KMS-11 (cell line): ENCODE results near the gene LEFTY2.

ENCODE experiments used
- H2AFZ ChIP-seq: fragments of 200-600 bp; sonication (generic); 2 replicates; pipeline ENCODE4 v1.6.1; 2016; ENCODE audit warnings: antibody characterized with exemption, mixed run types, low read depth
- H3K27ac ChIP-seq: fragments of 200-600 bp; sonication (generic); 2 replicates; pipeline ENCODE4 v1.6.1; 2016; ENCODE audit warnings: mild to moderate bottlenecking, mixed run types
- H3K27me3 ChIP-seq: fragments of 200-600 bp; sonication (generic); 2 replicates; pipeline ENCODE4 v1.6.1; 2017; ENCODE audit warnings: mild to moderate bottlenecking, low read depth, mixed run types, moderate library complexity; ENCODE audit not compliant: insufficient read depth
- H3K36me3 ChIP-seq: fragments of 200-600 bp; sonication (generic); 2 replicates; pipeline ENCODE4 v1.6.1; 2017; ENCODE audit warnings: mild to moderate bottlenecking, mixed run types; ENCODE audit not compliant: insufficient read depth
- H3K4me1 ChIP-seq: fragments of 200-600 bp; sonication (generic); 2 replicates; pipeline ENCODE4 v1.6.1; 2016; ENCODE audit warnings: mild to moderate bottlenecking, low read depth, mixed run types; ENCODE audit not compliant: poor library complexity, severe bottlenecking
- H3K4me2 ChIP-seq: fragments of 200-600 bp; sonication (generic); 2 replicates; pipeline ENCODE4 v1.7.0; 2016; ENCODE audit warnings: mild to moderate bottlenecking, mixed run types
- H3K4me3 ChIP-seq: fragments of 200-600 bp; sonication (generic); IDR thresholded peaks from 2 replicates; pipeline ENCODE4 v1.6.1; 2017; ENCODE audit warnings: low read depth, low read length, mixed read lengths; ENCODE audit not compliant: insufficient read depth
- H3K79me2 ChIP-seq: fragments of 200-600 bp; sonication (generic); 2 replicates; pipeline ENCODE4 v1.6.1; 2016; ENCODE audit warnings: low read depth, mixed run types; ENCODE audit not compliant: insufficient read depth
- H3K9ac ChIP-seq: fragments of 200-600 bp; sonication (generic); 2 replicates; pipeline ENCODE4 v1.6.1; 2016; ENCODE audit warnings: mild to moderate bottlenecking, mixed run types
- H4K20me1 ChIP-seq: fragments of 200-600 bp; sonication (generic); 2 replicates; pipeline ENCODE4 v1.6.1; 2016; ENCODE audit warnings: mild to moderate bottlenecking, mixed run types; ENCODE audit not compliant: insufficient read depth
- TF ChIP-seq, protein P1 (sequence below): fragments of 200-600 bp; sonication (generic); conservative IDR thresholded peaks from 2 replicates; pipeline ENCODE4 v1.6.1; 2017; ENCODE audit warnings: low read depth, mild to moderate bottlenecking, antibody characterized with exemption, low read length, moderate library complexity, mixed read lengths

LEFTY2 gene, protein sequence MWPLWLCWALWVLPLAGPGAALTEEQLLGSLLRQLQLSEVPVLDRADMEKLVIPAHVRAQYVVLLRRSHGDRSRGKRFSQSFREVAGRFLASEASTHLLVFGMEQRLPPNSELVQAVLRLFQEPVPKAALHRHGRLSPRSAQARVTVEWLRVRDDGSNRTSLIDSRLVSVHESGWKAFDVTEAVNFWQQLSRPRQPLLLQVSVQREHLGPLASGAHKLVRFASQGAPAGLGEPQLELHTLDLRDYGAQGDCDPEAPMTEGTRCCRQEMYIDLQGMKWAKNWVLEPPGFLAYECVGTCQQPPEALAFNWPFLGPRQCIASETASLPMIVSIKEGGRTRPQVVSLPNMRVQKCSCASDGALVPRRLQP

DNA sequence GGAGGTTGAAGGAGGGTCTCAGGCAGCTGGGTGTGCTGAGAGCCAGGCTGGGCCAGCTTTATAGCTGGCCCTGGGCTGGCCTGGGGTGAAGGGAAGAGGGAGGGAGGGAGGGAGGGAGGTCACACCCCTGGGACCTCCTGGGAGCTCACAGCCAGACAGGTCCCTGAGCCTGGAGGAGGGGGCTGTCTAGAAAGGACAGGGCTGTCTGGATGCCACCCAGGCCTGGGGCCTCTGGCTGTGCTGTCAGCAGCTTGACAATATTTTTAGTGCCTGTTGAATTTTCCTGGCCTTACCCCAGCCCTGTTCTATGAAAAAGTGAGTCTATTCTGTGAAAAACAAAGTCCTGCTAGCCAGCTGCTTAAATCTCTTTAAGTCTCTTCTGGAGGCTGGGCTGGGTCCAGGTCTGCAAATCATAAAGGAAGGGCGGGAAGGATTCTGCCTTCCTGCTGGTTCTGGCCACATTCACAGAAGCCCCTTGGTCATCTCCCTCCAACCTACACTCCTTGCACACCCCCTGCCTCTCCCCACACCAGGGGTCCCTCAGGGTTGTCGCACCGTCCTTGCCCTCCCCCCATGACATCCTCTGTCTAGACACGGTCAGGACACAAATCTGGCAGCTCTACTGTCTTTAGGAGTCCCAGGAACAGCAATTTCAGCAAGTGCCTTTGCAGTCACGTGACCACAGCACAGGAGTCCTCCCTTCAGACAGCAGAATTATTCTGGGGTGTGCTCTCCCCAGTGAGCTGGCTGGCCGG is at the start of gene LEFTY2:
Gene LEFTY2, minus strand, starts transcription at position 34 of the 755 bp plus-strand sequence. CDS start 80 bp downstream, outside the sequence.
- Histone ChIP-seq H3K4me1 (peaks cover 67% of the 10 kb centered on the region), H3K4me2 (peak within 1 kb of the TSS; percentile 95), H4K20me1 (no peaks in the 10 kb centered on the region), H3K27me3 (no peaks in the 10 kb centered on the region), H3K27ac (peak within 1 kb of the TSS; percentile 92), H3K36me3 (no peaks in the 10 kb centered on the region), H2AFZ (peak within 1 kb of the TSS; percentile 65), H3K9ac (peak within 1 kb of the TSS; percentile 57; the same call in 1 of the 2 replicates), H3K4me3 (no peak within 1 kb of the TSS), H3K79me2 (no peaks in the 10 kb centered on the region)
- TF ChIP-seq, protein P1, sequence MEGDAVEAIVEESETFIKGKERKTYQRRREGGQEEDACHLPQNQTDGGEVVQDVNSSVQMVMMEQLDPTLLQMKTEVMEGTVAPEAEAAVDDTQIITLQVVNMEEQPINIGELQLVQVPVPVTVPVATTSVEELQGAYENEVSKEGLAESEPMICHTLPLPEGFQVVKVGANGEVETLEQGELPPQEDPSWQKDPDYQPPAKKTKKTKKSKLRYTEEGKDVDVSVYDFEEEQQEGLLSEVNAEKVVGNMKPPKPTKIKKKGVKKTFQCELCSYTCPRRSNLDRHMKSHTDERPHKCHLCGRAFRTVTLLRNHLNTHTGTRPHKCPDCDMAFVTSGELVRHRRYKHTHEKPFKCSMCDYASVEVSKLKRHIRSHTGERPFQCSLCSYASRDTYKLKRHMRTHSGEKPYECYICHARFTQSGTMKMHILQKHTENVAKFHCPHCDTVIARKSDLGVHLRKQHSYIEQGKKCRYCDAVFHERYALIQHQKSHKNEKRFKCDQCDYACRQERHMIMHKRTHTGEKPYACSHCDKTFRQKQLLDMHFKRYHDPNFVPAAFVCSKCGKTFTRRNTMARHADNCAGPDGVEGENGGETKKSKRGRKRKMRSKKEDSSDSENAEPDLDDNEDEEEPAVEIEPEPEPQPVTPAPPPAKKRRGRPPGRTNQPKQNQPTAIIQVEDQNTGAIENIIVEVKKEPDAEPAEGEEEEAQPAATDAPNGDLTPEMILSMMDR: no peak

DNA sequence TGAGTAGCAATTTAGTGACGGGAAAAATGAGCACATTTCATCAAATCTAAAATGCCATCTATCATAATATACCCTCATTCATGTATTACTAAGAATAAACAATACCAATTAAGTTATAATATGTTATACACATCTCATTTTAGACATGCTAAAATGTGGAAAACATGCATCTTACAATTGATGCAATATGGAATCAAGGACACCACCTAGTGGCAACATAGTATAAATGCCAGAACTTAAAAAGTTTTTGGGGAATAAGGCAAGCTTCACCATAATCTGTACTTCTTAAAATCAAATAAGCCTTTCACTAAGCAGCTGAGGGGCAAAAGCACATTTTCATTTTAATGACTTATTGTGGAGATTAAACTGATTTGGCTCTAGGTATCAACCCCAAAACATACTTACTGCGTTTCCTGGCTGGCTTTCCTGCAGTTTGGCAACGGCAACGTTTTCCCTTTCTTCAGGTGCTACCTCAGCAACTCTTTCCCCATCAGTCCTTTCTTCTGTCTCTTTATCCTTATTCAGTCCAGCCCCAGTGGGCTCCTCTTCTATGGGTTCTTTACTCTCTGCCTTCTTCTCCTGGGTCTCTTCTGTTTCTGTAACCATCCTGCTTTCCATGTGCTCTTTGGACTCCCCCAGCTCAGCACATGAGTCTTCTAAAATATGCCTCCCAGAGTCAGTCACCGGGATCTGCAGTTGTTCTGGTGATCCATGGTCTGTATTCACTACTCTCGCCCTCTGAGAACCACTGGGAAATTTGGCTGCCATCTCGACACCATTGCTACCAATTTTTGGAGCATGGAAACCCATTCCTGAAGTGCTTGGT is 46.7 kb upstream of the LEFTY2 start:
- Histone ChIP-seq H3K27me3 (no peaks in the 10 kb centered on the region), H3K4me2 (no peak overlapping the region), H4K20me1 (no peaks in the 10 kb centered on the region), H3K79me2 (peaks cover 47% of the 10 kb centered on the region; the same call in 1 of the 2 replicates), H2AFZ (no peak overlapping the region), H3K4me3 (no peak overlapping the region), H3K4me1 (peaks cover 66% of the 10 kb centered on the region), H3K27ac (no peak overlapping the region), H3K9ac (no peak overlapping the region), H3K36me3 (peaks cover 27% of the 10 kb centered on the region)
- TF ChIP-seq, protein P1: peak; percentile 81

DNA sequence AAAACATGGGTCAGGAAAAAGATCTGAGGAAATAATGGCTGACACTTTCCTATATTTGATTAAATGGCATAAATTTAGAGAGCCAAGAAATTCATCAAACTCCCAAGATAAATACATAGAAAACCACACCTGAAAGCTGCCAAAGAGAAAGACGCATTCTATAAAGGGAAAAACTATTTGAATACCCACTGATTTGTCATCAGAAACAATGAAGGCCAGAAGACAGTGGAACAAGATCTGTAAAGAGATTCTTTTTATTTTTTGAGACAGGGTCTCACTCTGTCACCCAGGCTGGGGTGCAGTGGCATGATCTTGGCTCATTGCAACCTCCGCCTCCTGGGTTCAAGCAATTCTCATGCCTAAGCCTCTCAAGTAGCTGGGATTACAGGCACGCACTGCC is 40.7 kb upstream of the LEFTY2 start:
- H4K20me1 ChIP-seq: no peaks in the 10 kb centered on the region
- peaks cover 21% of the 10 kb centered on the region; the same call in 1 of the 2 replicates for H3K79me2 ChIP-seq
- H2AFZ ChIP-seq: no peak overlapping the region
- no peak overlapping the region for H3K27ac ChIP-seq
- peaks cover 8% of the 10 kb centered on the region; the same call in 1 of the 2 replicates for H3K36me3 ChIP-seq
- H3K4me1 ChIP-seq: peaks cover 11% of the 10 kb centered on the region
- TF ChIP-seq, protein P1: no peak
- no peak overlapping the region for H3K4me2 ChIP-seq
- H3K9ac ChIP-seq: no peak overlapping the region
- no peaks in the 10 kb centered on the region for H3K27me3 ChIP-seq
- no peak overlapping the region for H3K4me3 ChIP-seq
